HG02970 (cell line): ENCODE measurements around the gene SREBF1.

Experiments used
- ATAC-seq: cut with Tn5 transposase; IDR thresholded peaks from one replicate; pipeline ENCODE4 v1.9.1; 2021; ENCODE audit warnings: mild to moderate bottlenecking, moderate library complexity, moderate number of reproducible peaks; ENCODE audit not compliant: unreplicated experiment, low FRiP score

SREBF1 gene

DNA sequence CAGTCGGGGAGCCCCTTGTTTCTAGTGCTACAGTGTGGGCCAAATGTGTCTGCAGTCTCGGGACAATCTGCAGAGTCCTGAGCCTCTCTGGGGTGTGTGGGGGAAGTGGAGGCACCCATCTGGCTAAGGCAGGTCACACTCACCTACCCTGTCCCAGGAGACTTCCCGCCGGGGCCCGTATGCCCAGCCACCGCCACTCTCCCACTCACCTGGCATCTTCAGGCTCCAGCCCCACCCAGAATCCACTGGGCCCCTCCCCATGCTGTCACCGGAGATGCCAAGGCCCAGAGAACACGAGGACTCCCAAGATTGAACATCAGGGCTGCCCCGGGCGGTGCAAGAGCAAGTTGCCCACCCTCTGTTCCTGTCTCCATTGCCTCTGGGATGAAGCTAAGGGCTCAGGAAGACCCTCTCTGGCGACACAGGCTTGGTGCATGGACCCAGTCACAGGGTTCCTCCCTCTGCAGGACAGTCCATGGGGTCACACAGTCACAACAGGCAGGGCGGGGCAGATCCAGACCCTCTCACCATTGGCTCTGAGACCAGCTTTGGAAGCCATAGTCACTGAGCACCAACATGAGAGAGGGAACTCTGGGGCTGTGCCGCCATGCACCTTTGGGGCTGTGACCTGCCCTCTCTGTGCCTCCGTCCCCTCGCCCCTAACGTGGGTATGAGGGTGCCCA, 38.1 kb downstream of the SREBF1 start:
- no peak for ATAC-seq

- no peak for ATAC-seq
Measured at GRCh38 chr17:17798010-17798556, 38.7 kb downstream of the SREBF1 start.

- ATAC-seq, result no peak
Measured at GRCh38 chr17:17797119-17797809, 39.5 kb downstream of the SREBF1 start.

GRCh38 chr17:17796787-17797061, 40.1 kb downstream of the SREBF1 start:
- ATAC-seq, result no peak

DNA sequence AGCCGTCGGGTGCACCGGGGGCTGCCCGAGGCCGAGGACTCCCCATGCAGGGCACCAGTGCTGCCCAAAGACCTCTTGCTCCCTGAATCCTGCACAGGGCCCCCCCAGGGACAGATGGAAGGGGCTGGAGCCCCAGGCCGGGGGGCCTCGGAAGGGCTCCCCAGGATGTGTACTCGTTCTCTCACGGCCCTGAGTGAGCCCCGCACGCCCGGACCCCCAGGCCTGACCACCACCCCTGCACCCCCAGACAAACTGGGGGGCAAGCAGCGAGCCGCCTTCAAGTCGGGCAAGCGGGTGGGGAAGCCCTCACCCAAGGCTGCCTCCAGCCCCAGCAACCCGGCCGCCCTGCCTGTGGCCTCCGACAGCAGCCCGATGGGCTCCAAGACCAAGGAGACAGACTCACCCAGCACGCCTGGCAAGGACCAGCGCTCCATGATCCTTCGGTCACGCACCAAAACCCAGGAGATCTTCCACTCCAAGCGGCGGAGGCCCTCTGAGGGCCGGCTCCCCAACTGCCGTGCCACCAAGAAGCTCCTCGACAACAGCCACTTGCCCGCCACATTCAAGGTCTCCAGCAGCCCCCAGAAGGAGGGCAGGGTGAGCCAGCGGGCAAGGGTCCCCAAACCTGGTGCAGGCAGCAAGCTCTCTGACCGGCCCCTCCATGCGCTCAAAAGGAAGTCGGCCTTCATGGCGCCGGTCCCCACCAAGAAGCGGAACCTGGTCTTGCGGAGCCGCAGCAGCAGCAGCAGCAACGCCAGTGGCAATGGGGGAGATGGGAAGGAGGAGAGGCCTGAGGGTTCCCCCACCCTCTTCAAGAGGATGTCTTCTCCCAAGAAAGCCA, 40.6 kb downstream of the SREBF1 start:
- no peak for ATAC-seq

GRCh38 chr17:17795296-17795695, 41.5 kb downstream of the SREBF1 start:
- ATAC-seq, result no peak

DNA sequence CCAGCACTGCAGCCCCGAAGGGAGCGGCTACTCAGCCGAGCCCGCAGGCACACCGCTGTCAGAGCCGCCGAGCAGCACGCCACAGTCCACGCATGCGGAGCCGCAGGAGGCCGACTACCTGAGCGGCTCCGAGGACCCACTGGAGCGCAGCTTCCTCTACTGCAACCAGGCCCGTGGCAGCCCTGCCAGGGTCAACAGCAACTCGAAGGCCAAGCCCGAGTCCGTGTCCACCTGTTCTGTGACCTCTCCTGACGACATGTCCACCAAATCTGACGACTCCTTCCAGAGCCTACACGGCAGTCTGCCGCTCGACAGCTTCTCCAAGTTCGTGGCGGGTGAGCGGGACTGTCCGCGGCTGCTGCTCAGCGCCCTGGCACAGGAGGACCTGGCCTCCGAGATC, 42.4 kb downstream of the SREBF1 start:
- ATAC-seq, result no peak

- ATAC-seq, result no peak
Measured at GRCh38 chr17:17793378-17794214, 43.2 kb downstream of the SREBF1 start.

GRCh38 chr17:17792551-17793377, 44.0 kb downstream of the SREBF1 start:
- ATAC-seq, result no peak

DNA sequence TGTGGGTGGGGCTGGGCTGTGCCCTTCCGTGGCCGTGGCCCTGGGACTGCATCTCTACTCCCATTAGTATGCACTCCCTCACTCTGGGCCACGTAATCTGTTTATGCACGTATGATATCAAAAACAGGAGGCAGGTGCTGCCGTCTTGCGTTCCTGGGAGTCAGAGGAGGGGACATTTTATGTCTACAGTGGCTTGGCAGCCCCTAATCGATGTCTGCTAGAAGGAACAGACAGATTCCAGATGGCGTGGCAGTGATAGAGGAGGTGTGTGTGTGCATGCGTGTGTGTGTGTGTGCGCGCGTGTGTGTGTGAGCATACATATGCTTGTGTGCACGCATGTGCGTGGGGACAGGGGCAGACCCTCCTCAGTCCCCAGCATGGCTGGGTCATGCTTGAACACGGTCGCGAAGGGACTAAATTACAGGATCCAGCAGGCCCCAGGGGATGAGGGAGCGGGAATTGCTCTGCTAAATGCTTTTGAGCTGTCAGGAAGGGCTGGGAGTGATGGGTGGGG, 44.7 kb downstream of the SREBF1 start:
- ATAC-seq, result no peak

GRCh38 chr17:17790637-17791464, 45.9 kb downstream of the SREBF1 start:
- ATAC-seq, result no peak

DNA sequence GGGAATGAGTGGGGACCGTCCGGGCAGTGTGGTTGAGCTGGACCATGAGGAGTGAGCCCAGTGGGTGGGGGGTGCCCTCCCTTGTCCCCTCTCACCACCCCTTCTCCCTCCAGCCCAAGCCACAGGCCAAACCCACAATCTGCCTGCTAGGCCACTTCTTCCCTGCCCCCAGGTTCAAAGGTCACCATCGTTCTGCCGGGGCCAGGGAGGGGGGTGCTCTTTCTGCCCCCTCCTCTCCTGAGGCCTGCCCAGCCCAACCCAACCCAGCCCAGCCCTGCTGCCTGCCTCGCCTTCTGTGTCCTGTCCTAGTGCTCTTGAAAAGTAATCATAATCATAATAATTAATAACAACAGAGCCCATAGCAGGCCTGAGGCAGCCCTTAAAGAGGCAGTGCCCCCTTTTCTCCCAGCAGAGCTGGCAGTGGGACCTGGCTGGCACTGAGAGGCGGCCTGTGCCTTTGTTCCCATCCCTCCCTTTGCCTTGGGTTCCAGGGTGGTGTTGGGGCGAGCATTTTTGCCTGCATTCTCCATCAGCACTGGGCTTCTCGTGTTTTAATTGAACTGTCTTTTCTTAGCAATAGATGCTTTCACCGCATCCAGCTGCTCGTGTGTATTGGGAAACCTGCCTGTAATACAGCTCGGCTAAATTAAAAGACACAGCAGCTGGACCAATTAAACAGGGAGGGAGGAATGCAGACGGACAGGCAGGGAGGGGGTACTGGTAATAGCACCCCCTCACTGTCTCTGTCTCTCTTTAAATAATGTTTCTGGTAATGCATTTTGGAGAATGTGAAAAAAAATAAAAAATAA, 46.8 kb downstream of the SREBF1 start:
- ATAC-seq, result no peak

DNA sequence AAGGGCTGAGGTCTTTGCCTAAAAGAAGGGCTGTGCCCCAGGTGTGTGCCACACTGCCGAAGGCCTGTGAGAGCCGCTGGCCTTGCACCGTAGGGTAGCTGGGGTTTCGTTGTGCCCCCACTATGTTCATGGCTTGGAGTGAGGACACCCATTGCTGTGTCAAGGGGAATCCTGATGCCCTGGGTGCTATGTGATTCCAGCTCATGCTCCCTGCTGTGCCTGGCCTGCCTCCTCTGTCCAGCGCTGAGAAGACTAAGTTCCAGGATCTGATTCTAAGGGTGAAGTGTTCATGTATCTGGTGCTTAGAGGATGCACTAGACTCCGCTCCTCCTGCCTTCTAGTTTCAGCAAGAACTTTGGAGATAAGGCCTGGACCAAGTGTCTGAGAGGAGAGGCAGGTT, 47.4 kb downstream of the SREBF1 start:
- ATAC-seq, result no peak

DNA sequence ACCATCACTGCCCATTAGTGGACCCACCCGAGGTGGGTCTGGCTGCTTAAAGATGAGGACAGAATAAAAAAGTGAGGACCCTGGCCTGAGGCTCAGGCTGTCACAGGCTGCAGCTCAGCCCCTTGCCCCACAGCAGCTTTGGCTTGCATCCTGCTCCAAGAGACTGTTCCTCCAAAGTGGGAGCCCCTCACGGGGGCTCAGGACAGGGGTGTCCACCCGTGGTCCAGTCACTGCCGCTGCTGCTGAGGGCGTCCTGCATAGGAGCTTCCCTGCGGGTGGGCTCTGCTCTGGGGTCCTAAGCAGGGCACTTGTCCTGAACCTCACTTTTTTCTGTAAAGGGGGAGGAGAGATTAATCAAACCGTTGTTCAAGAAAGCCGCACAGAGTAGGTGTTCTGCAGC, 47.8 kb downstream of the SREBF1 start:
- ATAC-seq, result no peak

DNA sequence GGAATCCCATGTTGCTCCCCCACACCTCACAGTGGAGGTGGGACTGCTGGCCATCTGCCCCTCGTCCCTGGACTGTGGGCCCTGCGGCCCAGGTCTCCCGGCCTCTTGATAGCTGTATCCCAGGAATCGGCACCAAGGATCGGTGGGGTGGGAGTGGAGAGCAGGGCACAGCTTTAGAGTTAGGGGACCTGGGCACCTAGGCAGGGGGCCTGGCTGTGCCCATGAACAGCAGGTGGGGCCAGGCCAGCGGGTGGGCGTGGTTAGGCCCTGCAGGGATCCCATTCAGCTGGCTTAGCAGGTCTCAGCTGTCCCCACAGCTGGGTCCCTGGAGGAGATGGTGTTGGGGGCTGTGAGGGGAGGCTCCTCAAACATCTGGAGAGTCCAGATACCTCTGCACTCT, 49.2 kb downstream of the SREBF1 start:
- no peak for ATAC-seq

DNA sequence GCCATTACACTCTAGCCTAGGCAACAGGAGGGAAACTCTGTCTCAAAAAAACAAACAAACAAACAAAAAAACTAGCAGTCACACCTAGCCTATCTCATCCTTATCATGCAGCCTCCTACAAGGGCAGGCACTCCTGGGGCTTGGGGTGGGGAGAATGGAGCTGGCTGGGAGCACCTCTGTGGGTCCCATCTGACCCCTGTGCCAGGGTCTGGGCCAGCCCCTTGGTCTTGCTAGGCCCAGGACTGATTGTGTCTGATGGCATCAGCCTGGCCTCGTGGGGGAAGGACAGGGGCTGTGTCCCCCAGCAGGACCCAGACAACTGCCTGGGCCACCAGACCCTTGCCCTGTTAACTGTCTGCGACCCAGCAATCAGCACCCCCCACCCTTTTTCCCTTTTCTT, 49.8 kb downstream of the SREBF1 start:
- ATAC-seq, result no peak

DNA sequence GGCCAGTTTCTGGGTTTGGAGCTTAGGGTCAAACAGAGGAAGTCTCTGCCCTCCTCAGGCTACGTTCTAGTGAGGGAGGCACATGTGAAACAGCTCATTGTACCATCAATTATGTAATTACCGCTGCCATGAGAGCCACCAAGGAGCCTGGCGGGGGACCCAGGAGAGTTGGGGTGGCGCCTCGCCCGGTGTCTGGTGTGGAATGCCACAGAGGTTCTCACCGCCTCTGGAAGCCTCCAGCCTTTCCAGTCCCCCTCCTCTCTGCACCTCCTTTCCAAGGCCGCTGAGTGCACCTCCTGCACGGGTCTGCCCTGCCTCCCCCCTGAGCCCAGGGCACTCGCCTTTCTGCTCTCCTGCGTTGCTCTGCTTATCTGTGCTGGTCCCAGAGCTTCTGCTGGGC, 51.4 kb downstream of the SREBF1 start:
- no peak for ATAC-seq
